Panc1 (cell line): ENCODE data around the gene GPR176. TPM values are rescaled to one million over a fixed set of nuclear protein-coding genes. Genes with fewer than 3 reads are reported as not detected.

ENCODE experiments used
- ATAC-seq: fragments of 200-7000 bp; cut with Tn5 transposase; 2 replicates; pipeline ENCODE4 v1.9.1; 2020; ENCODE audit warnings: mild to moderate bottlenecking, moderate library complexity
- BruUV-seq: library from RNA; stranded (reverse); fragments of 400-500 nt; replicated peaks from 2 replicates; lab custom pipeline; 2021; lab: Mats Ljungman, UMichigan
- CTCF ChIA-PET: fragments of 300-600 bp; sonication (Branson Sonifier 250); formaldehyde crosslinking; loops from one replicate; lab custom pipeline; 2022; ENCODE audit warnings: antibody characterized with exemption; lab: Charles Lee
- POLR2A ChIA-PET: fragments of 300-600 bp; sonication (Branson Sonifier 250); formaldehyde crosslinking; loops from one replicate; lab custom pipeline; 2022; ENCODE audit warnings: antibody characterized with exemption; lab: Charles Lee
- DNase-seq: peaks from one replicate; pipeline ENCODE4 v3.0.0-alpha.2; 2010; ENCODE audit warnings: low read depth, low spot score
- H3K27ac ChIP-seq: 2 replicates; pipeline ENCODE4 v1.5.1; 2011; ENCODE audit warnings: mild to moderate bottlenecking, low read length, inconsistent platforms
- H3K27me3 ChIP-seq: fragments of 200-500 bp; sonication (Bioruptor generic); 2 replicates; pipeline ENCODE4 v1.6.0; 2014; ENCODE audit warnings: low read length, inconsistent platforms; ENCODE audit not compliant: control insufficient read depth, insufficient read depth
- H3K36me3 ChIP-seq: fragments of 200-500 bp; sonication (Bioruptor generic); 2 replicates; pipeline ENCODE4 v1.5.1; 2014; ENCODE audit warnings: inconsistent platforms, mild to moderate bottlenecking, low read length, moderate library complexity; ENCODE audit not compliant: control insufficient read depth, insufficient read depth
- H3K4me1 ChIP-seq: 2 replicates; pipeline ENCODE4 v1.5.1; 2011; ENCODE audit warnings: inconsistent platforms, mild to moderate bottlenecking, low read length, moderate library complexity; ENCODE audit not compliant: control insufficient read depth, insufficient read depth
- H3K4me3 ChIP-seq, 2 experiments: 2 replicates each; pipeline ENCODE4 v1.5.1; 2011 to 2012; ENCODE audit warnings: low read depth in 2 of 2, low read length in 2 of 2, mild to moderate bottlenecking in 2 of 2, inconsistent platforms in 1 of 2, moderate library complexity in 1 of 2
- H3K9me3 ChIP-seq: fragments of 200-500 bp; sonication (Bioruptor generic); 2 replicates; pipeline ENCODE4 v1.5.1; 2014; ENCODE audit warnings: low read depth, mild to moderate bottlenecking, inconsistent platforms, low read length, moderate library complexity; ENCODE audit not compliant: control insufficient read depth, insufficient read depth
- POLR2AphosphoS5 ChIP-seq: IDR thresholded peaks from 2 replicates; pipeline ENCODE4 v1.6.1; 2012; ENCODE audit warnings: mild to moderate bottlenecking, low read depth, low read length, moderate library complexity
- SIN3A ChIP-seq: IDR thresholded peaks from 2 replicates; pipeline ENCODE4 v1.6.1; 2012; ENCODE audit warnings: low read depth, mild to moderate bottlenecking, low read length, moderate library complexity, borderline replicate concordance; ENCODE audit not compliant: insufficient read depth
- TCF7L2 ChIP-seq: IDR thresholded peaks from 2 replicates; pipeline ENCODE4 v1.6.1; 2011; ENCODE audit warnings: mild to moderate bottlenecking, low read depth, low read length, inconsistent platforms
- in situ Hi-C: cut with HindIII; loops from 2 replicates; pipeline ENCODE4 v1.10.0; 2016; ENCODE audit warnings: low sequenced_read_pairs, low pct_unique_long_range_greater_than_20kb
- intact Hi-C: fragments of 100-400 bp; cut with micrococcal nuclease; formaldehyde crosslinking; loops from one replicate; pipeline ENCODE4 v1.10.0; 2022; ENCODE audit not compliant: unreplicated experiment
- total RNA-seq: library from RNA; stranded (reverse); gene quantifications from one replicate; pipeline ENCODE4 v1.2.1, GENCODE V29; 2021; ENCODE audit not compliant: unreplicated experiment
- TF ChIP-seq, protein P1 (sequence below), 2 experiments: IDR thresholded peaks; 2 replicates each; pipeline ENCODE4 v1.6.1; 2011 to 2012; ENCODE audit warnings: low read depth in 2 of 2, control low read depth in 1 of 2, low read length in 1 of 2, mild to moderate bottlenecking in 1 of 2, moderate library complexity in 1 of 2; ENCODE audit not compliant: insufficient read depth in 1 of 2
- TF ChIP-seq, protein P2 (sequence below): fragments of 450-650 bp; IDR thresholded peaks from 2 replicates; pipeline ENCODE4 v1.5.1; 2017; ENCODE audit warnings: mild to moderate bottlenecking

Gene GPR176
- total RNA-seq, 1 experiment from 2014 or later, result 12.7 TPM

- intact Hi-C loops, result no loop called here
- ATAC-seq (no peak), DNase-seq (no peak)
- H3K27ac ChIP-seq, result no peak overlapping the region
- POLR2A ChIA-PET, result no interaction called here
- H3K27me3 ChIP-seq, result no peaks in the 10 kb centered on the region
- in situ Hi-C loops, result no loop called here
- TF ChIP-seq POLR2AphosphoS5, result no peak
- TF ChIP-seq, protein P1, sequence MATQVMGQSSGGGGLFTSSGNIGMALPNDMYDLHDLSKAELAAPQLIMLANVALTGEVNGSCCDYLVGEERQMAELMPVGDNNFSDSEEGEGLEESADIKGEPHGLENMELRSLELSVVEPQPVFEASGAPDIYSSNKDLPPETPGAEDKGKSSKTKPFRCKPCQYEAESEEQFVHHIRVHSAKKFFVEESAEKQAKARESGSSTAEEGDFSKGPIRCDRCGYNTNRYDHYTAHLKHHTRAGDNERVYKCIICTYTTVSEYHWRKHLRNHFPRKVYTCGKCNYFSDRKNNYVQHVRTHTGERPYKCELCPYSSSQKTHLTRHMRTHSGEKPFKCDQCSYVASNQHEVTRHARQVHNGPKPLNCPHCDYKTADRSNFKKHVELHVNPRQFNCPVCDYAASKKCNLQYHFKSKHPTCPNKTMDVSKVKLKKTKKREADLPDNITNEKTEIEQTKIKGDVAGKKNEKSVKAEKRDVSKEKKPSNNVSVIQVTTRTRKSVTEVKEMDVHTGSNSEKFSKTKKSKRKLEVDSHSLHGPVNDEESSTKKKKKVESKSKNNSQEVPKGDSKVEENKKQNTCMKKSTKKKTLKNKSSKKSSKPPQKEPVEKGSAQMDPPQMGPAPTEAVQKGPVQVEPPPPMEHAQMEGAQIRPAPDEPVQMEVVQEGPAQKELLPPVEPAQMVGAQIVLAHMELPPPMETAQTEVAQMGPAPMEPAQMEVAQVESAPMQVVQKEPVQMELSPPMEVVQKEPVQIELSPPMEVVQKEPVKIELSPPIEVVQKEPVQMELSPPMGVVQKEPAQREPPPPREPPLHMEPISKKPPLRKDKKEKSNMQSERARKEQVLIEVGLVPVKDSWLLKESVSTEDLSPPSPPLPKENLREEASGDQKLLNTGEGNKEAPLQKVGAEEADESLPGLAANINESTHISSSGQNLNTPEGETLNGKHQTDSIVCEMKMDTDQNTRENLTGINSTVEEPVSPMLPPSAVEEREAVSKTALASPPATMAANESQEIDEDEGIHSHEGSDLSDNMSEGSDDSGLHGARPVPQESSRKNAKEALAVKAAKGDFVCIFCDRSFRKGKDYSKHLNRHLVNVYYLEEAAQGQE (IDR thresholded peaks at IDR 0.05; ENCODE audit: insufficient read depth in 1 of 2, low read depth in 2 of 2, low read length in 1 of 2), result no peak
- TF ChIP-seq, protein P2, sequence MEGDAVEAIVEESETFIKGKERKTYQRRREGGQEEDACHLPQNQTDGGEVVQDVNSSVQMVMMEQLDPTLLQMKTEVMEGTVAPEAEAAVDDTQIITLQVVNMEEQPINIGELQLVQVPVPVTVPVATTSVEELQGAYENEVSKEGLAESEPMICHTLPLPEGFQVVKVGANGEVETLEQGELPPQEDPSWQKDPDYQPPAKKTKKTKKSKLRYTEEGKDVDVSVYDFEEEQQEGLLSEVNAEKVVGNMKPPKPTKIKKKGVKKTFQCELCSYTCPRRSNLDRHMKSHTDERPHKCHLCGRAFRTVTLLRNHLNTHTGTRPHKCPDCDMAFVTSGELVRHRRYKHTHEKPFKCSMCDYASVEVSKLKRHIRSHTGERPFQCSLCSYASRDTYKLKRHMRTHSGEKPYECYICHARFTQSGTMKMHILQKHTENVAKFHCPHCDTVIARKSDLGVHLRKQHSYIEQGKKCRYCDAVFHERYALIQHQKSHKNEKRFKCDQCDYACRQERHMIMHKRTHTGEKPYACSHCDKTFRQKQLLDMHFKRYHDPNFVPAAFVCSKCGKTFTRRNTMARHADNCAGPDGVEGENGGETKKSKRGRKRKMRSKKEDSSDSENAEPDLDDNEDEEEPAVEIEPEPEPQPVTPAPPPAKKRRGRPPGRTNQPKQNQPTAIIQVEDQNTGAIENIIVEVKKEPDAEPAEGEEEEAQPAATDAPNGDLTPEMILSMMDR, result no peak
- TF ChIP-seq SIN3A, result no peak
- TF ChIP-seq TCF7L2, result no peak
- H3K4me1 ChIP-seq, result no peaks in the 10 kb centered on the region
- no TSS peak for BruUV-seq
- H3K4me3 ChIP-seq, result no peak overlapping the region
- H3K9me3 ChIP-seq, result no peaks in the 10 kb centered on the region
- H3K36me3 ChIP-seq, result no peaks in the 10 kb centered on the region
- CTCF ChIA-PET, result no interaction called here
Observed at GRCh38 chr15:39892418-39892817, 27.6 kb downstream of the GPR176 start.

DNA sequence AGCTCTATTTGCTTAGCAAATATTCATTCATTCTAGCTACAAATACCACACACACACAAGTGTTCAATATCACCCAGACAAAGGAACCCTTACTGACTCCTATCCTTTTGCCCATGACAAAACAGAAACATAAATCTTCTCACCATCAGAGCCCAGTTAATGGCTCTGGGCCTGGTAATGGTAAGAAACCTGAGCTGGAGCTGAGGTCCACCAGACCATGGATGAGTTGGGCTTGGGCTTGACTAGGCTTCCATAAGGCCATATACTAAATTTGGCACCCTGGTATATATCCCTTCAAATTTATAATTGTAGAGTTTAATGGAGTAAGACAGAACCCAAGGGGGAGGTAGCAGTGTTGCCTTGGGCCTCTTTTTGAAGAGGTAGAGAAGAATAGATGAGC, 29.4 kb downstream of the GPR176 start:
- intact Hi-C loops (no loop called here), in situ Hi-C loops (no loop called here)
- no peaks in the 10 kb centered on the region for H3K27me3 ChIP-seq
- no peaks in the 10 kb centered on the region for H3K36me3 ChIP-seq
- H3K4me3 ChIP-seq, result no peak overlapping the region
- CTCF ChIA-PET, result no interaction called here
- no peak for ATAC-seq
- POLR2A ChIA-PET, result no interaction called here
- TF ChIP-seq, protein P2, result no peak
- TF ChIP-seq, protein P1 (IDR thresholded peaks at IDR 0.05; ENCODE audit: insufficient read depth in 1 of 2, low read depth in 2 of 2, low read length in 1 of 2), result no peak
- no peak for TF ChIP-seq TCF7L2
- no peak for TF ChIP-seq SIN3A
- TF ChIP-seq POLR2AphosphoS5, result no peak
- no peaks in the 10 kb centered on the region for H3K9me3 ChIP-seq
- BruUV-seq, result no TSS peak
- no peaks in the 10 kb centered on the region for H3K4me1 ChIP-seq
- no peak overlapping the region for H3K27ac ChIP-seq
- no peak for DNase-seq
